Measurements from ENCODE around the gene CDK1.

GRCh38 chr10:60827791-60828488 lies 49.7 kb downstream of the CDK1 start:
- TF ChIP-seq CTCF (IDR thresholded peaks at IDR 0.05; ENCODE audit: insufficient read depth, low read length, poor library complexity, severe bottlenecking), result no peak
- no peak for TF ChIP-seq EZH2phosphoT487 (conservative IDR thresholded peaks at IDR 0.05; ENCODE audit: low read length)

Data from SU-DHL-6 (cell line).